ENCODE measurements around the gene SLC2A4.

- TF ChIP-seq EZH2 (IDR thresholded peaks at IDR 0.05; ENCODE audit: insufficient read depth, low read length) (no peak), CTCF (IDR thresholded peaks at IDR 0.05; ENCODE audit: insufficient read depth, low read depth, low read length) (no peak)
Measured at GRCh38 chr17:7237761-7238419, 43.6 kb upstream of the SLC2A4 start.

Measured in astrocyte (in vitro differentiated cells and primary cell).